ENCODE measurements around the gene EXOG.

Gene EXOG

DNA sequence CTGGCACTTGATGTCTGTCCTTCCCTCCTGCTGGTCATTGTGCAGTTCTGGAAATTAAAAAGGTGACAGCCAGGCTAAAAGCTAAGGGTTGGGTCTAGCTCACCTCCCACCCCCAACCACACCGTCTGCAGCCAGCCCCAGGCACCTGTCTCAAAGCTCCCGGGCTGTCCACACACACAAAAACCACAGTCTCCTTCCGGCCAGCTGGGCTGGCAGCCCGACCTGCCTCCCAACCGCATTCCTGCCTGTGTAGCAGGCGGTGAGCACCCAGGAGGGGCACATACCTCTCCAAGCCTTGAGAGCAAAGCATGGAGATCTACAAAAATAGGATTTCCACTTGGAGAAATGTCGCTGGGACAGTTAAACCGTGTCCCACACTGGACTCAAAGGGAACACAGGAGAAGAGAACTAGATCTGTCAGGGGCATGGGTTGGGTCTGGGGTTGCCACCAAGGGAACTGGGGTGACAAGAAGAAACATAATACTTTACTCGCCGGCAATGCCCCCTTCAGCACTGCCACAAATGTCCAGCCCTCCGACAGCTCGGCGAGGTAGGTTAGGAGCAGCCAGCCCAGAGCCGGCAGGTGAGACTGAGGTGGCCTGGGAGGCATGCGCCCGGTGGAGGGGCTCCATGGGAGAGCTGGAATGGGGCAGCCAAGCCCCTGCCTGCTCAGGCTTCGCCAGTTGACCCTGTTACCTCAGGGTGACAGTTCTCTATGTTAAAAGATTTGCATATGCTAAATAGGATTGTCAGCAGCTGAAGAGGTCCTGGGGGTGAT lies 52.2 kb downstream of the EXOG start:
- no peak for DNase-seq (ENCODE audit: low spot score)

- DNase-seq (ENCODE audit: low spot score): no peak
Measured at GRCh38 chr3:38549082-38549481, 52.9 kb downstream of the EXOG start.

GRCh38 chr3:38549486-38549885 lies 53.3 kb downstream of the EXOG start:
- no peak for DNase-seq (ENCODE audit: low spot score)

- no peak for DNase-seq (ENCODE audit: low spot score)
Measured at GRCh38 chr3:38549957-38550840, 54.1 kb downstream of the EXOG start.

GRCh38 chr3:38551026-38551832 lies 55.1 kb downstream of the EXOG start:
- DNase-seq (ENCODE audit: low spot score): no peak

- no peak for DNase-seq (ENCODE audit: low spot score)
Measured at GRCh38 chr3:38552364-38552763, 56.2 kb downstream of the EXOG start.

- no peak for DNase-seq (ENCODE audit: low spot score)
Measured at GRCh38 chr3:38553071-38553470, 56.9 kb downstream of the EXOG start.

- no peak for DNase-seq (ENCODE audit: low spot score)
Measured at GRCh38 chr3:38554127-38554827, 58.1 kb downstream of the EXOG start.

- DNase-seq (ENCODE audit: low spot score): no peak
Measured at GRCh38 chr3:38555149-38555840, 59.2 kb downstream of the EXOG start.

DNA sequence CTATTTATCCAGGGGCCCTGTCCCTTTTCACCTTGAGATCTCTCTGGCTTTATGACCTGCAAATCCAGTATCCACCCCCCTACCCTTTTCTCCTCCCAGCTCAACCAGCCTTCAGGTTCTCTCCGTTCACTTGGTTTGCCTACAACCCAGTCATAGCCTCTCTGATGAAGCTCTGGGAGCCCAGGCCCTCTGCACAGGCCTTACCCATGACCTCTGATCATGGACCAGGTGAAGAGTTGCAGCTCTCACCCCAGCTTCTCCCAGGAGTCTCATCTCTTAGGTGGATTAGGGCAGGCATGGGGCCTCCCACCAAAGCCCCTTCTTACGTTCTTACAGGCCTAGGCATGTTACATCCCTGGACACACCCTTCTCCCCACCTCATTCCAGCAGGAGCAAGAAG lies 59.8 kb downstream of the EXOG start:
- DNase-seq (ENCODE audit: low spot score): no peak

DNA sequence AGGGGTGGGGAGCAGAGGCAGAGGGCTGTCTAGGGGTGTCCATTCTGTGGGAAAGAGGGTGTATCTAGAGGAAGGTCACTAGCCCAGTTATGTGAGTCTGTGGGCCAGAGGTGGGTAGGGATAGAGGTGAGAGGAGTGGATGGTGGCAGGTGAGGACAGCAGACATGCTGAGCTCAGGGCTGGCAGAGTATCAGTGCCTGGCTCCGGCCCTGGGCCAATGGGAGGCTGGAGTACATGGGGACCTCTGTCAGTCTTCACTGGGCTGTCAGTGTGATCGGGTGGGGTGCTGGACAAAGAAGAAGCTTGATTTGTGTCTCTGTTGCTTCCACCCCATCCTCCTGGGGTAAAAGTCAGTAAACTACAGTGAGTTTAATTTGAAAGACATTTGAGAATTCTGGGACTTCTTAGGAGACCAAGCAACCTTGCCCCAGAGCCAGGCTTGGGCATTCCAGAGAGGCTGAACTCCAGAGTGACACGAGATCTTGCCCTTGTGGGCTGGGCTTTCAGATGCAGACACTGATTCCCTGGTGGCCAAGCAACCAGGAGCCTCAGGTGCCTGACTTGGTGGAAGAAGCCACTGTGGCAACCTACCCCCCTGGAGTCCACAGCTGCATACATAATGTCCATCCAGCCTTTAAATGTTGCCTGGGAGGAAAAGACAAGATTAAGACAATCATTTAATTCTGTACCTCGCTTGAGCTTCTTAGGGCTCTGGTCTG lies 60.7 kb downstream of the EXOG start:
- no peak for DNase-seq (ENCODE audit: low spot score)

- no peak for DNase-seq (ENCODE audit: low spot score)
Measured at GRCh38 chr3:38558864-38559263, 62.7 kb downstream of the EXOG start.

DNA sequence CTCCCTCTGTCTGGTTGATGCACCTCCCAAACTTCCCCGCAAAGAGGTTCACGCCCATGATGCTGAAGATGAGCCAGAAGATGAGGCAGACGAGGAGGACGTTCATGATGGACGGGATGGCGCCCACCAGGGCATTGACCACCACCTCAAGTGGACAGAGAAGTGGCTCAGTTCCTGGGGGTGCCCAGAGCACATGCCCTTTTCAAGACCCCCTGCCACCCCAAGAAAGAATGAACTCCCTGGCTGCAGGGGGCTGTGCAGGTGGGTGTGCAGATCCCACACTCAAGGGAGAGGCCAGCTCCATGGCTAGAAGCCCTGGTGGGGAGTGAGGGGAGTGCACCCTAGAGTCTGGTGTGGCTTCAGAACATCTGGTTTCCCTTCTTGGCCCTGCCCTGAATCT lies 64.1 kb downstream of the EXOG start:
- no peak for DNase-seq (ENCODE audit: low spot score)

- DNase-seq (ENCODE audit: low spot score): no peak
Measured at GRCh38 chr3:38560996-38561717, 65.0 kb downstream of the EXOG start.

- DNase-seq (ENCODE audit: low spot score): no peak
Measured at GRCh38 chr3:38561746-38562466, 65.8 kb downstream of the EXOG start.

DNA sequence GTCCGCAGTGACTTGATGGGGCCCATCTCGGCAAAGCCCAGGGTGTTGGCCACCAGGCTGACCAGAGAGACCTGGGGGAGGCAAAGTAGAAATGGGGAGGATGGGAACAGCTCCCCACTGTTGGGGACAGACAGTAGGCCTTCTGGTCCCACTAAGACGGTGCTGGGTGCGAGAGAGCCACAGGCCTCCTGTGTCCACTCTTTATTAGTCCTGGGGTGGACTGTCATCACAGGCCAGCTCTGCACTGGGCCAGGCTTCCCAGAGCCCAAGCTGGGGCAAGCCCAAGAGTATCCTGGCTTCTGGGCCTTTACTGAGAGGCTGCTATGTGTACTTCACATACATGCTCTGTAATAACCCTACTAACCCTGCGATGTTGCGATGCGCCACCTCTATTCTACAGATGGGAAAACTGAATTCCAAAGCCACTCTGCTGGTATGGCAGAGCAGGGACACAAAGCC lies 66.4 kb downstream of the EXOG start:
- DNase-seq (ENCODE audit: low spot score): no peak

- no peak for DNase-seq (ENCODE audit: low spot score)
Measured at GRCh38 chr3:38563070-38563885, 67.1 kb downstream of the EXOG start.

DNA sequence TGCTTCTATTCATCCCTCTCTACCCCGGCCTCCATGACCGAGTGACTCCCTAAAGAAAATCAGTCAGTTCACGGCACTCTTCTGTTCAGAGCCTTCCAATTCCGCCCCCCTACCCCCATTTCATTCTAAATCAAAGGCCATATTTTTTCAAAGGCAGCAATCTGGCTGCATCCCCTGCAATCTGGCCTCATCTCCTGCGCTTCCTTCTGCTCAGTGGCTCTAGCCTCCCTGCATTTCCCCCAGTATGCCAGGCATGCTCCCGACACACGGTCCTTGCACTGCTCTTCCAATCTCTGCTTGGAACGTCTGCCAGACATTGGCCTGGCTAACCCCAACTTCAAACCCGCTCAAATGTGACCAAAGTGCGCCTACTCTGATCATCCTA lies 67.7 kb downstream of the EXOG start:
- no peak for DNase-seq (ENCODE audit: low spot score)
